GM12875 (cell line): ENCODE results near the gene PROCR.
"Not testable (repeated sequence)": the region's sequence is repeated elsewhere in the genome, so short reads cannot be mapped to it uniquely, and the experiment has no call there.

ENCODE experiments used
- H3K4me3 ChIP-seq: one replicate; pipeline ENCODE4 v1.5.1; 2011; ENCODE audit warnings: low read depth, low read length, control low read depth
- TF ChIP-seq, protein P1 (sequence below): IDR thresholded peaks from 2 replicates; pipeline ENCODE4 v1.5.1; 2011; ENCODE audit warnings: low read depth, mild to moderate bottlenecking, control low read depth, inconsistent platforms, low read length, moderate library complexity, borderline replicate concordance; ENCODE audit not compliant: insufficient read depth

Gene PROCR

GRCh38 chr20:35146920-35147574, 24.8 kb upstream of the PROCR start, which contains the start of gene EDEM2:
EDEM2 (minus strand) TSS chr20:35147336; CDS start chr20:35147258, 78 bp downstream.
- TF ChIP-seq, protein P1, sequence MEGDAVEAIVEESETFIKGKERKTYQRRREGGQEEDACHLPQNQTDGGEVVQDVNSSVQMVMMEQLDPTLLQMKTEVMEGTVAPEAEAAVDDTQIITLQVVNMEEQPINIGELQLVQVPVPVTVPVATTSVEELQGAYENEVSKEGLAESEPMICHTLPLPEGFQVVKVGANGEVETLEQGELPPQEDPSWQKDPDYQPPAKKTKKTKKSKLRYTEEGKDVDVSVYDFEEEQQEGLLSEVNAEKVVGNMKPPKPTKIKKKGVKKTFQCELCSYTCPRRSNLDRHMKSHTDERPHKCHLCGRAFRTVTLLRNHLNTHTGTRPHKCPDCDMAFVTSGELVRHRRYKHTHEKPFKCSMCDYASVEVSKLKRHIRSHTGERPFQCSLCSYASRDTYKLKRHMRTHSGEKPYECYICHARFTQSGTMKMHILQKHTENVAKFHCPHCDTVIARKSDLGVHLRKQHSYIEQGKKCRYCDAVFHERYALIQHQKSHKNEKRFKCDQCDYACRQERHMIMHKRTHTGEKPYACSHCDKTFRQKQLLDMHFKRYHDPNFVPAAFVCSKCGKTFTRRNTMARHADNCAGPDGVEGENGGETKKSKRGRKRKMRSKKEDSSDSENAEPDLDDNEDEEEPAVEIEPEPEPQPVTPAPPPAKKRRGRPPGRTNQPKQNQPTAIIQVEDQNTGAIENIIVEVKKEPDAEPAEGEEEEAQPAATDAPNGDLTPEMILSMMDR, result no peak
- H3K4me3 ChIP-seq, result peak within 1 kb of the TSS; percentile 63

DNA sequence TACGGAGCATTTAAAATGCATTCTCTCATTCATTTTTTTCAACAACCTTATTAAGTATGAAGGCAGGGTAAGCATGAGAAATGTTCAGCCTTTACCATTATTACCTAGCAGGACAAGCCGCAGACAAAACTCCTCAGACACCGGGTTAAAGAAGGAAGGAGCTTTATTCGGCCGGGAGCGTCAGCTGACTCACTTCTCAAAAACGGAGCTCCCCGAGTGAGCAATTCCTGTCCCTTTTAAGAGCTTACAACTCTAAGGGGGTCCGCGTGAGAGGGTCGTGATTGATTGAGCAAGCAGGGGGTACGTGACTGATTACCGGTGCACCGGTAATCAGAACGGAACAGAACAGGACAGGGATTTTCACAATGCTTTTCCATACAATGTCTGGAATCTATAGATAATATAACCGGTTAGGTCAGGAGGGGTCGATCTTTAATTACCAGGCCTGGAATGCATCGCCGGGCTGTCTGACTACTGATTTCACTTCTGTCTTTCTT, 24.2 kb upstream of the PROCR start:
- peak overlapping the region; percentile 63 for H3K4me3 ChIP-seq

GRCh38 chr20:35150846-35151579, 20.9 kb upstream of the PROCR start:
- H3K4me3 ChIP-seq, result no peak overlapping the region
- TF ChIP-seq, protein P1, result no peak

- no peak overlapping the region for H3K4me3 ChIP-seq
- TF ChIP-seq, protein P1, result no peak
These were observed 20.1 kb upstream of the PROCR start for GRCh38 chr20:35151736-35152135.

- TF ChIP-seq, protein P1, result no peak
- no peak overlapping the region for H3K4me3 ChIP-seq
These were observed 15.9 kb upstream of the PROCR start for GRCh38 chr20:35155936-35156335.

DNA sequence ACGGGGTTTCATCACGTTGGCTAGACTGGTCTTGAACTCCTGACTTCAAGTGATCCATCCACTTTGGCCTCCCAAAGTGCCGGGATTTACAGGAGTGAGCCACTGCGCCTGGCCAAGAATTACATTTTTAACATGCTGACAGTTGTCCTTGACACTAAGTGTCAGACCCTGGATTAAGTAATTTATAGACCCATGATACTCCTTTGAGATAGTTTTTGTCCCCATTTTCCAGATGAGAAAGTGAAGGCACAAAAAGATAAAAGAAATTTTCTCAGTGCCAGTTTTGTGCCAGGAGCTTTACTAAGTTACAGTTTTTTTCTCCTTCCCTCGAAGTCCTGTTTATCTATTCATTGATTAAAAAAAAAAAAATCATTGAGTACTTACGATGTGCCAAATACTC, 14.9 kb upstream of the PROCR start:
- H3K4me3 ChIP-seq, result no peak overlapping the region
- TF ChIP-seq, protein P1, result no peak

DNA sequence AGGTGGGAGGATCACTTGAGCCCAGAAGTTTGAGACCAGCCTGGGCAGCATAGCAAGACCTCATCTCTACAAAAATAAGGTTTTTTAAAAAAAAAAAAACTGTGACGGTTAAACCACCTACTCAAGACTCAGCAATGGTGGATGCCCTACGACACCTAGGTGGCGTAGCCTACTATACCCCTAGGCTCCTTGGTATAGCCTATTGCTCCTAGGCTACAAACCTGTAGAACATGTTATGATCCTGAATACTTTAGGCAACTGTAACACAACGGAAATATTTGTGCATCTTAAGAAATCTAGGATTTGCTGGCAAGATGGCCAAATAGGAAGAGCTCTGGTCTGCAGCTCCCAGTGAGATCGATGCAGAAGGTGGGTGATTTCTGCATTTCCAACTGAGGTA, 11.5 kb upstream of the PROCR start:
- H3K4me3 ChIP-seq, result not testable (repeated sequence)

- not testable (repeated sequence) for H3K4me3 ChIP-seq
These were observed 7.3 kb upstream of the PROCR start for GRCh38 chr20:35164531-35164930.
